ENCODE data around the gene SAXO2. TPM values are rescaled to one million over a fixed set of nuclear protein-coding genes. Genes with fewer than 3 reads are reported as not detected.
A peak's percentile ranks its signal among the peaks of the same experiment; 100 is the strongest.

SAXO2 gene
- total RNA-seq, 2 experiments from 2014 or later, result 11.1 to 14.9 TPM

DNA sequence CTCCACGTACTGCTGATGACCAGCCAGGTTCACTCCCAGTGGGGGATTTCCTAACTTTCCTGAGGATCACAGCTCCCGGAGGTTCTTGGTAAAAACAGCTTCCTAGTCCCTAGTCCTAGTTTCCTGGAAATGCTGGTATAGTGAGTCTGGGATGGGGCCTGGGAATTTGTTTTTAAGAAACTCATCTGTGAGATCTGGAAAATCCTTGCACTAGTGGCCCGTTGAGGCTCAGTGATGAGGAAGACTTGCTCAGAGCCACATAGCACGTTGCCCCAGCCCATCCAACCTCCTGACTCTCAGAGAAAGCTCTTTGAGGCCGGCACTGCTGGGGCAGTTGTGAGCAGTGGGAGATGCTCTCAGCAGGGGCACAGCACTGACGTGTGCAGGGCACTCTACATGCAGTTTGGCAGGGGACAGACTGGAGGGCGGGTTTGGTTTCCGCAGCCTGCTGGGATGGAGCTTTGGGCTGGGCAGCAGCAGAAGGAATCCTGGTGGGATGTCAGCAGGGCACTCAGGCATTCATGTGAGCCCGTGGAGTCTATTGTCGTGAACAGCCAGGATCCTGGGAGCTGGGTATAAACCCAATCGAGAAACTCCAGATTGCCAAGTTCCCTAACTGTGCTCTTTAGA is 31.6 kb downstream of the SAXO2 start:
- Histone ChIP-seq H3K4me1 (ENCODE audit: insufficient read depth, low read length) (peaks cover 16% of the 10 kb centered on the region), H3K27ac (ENCODE audit: low read depth in 1 of 2, low read length in 2 of 2) (no peak overlapping the region), H3K4me3 (ENCODE audit: low read length) (no peak overlapping the region), H3K27me3 (ENCODE audit: control insufficient read depth in 1 of 2, insufficient read depth in 2 of 2, low read length in 2 of 2) (no peaks in the 10 kb centered on the region), H3K9me3 (ENCODE audit: control insufficient read depth in 1 of 2, insufficient read depth in 1 of 2, low read length in 2 of 2) (no peaks in the 10 kb centered on the region), H3K36me3 (ENCODE audit: insufficient read depth, low read length) (no peaks in the 10 kb centered on the region)
- Mint-ChIP-seq H3K9me3 (peaks cover 6% of the 10 kb centered on the region), H3K4me1 (ENCODE audit: low read depth) (peaks cover 28% of the 10 kb centered on the region), H3K36me3 (ENCODE audit: low read depth) (no peaks in the 10 kb centered on the region), H3K27me3 (no peaks in the 10 kb centered on the region), H3K27ac (no peak overlapping the region), H3K4me3 (no peak overlapping the region)
- no peak for DNase-seq
- intact Hi-C loops (cut with DNase I, micrococcal nuclease), result no loop called here
- ATAC-seq (ENCODE audit: poor library complexity), result no peak
- POLR2A ChIA-PET, result no interaction called here
- CTCF ChIA-PET, result no interaction called here
- no peak for TF ChIP-seq CTCF (IDR thresholded peaks at IDR 0.05)

GRCh38 chr15:82297546-82297945 is 34.9 kb downstream of the SAXO2 start:
- ChIA-PET CTCF (no interaction called here), POLR2A (no interaction called here)
- H3K4me1 ChIP-seq (ENCODE audit: insufficient read depth, low read length), result peaks cover 20% of the 10 kb centered on the region

DNA sequence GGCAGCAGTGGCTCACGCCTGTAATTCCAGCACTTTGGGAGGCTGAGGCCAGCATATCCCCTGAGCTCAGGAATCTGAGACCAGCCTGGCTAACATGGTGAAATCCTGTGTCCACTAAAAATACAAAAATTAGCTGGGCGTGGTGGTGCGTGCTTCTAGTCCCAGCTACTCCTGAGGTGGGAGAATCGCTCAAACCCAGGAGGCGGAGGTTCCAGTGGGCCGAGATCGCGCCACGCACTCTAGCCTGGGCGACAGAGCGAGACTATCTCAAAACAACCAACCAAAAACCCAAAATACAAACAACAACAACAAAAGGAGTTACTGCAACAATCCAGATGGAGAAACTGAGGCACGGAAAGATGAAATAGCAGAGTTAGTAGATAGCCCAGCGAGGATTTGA is 35.4 kb downstream of the SAXO2 start:
- POLR2A ChIA-PET, result interaction anchor here (1.1 to 1.7 kb wide), 2 partner anchors 12 to 36 kb away, joined by 4 to 10 read pairs; partner anchors contain the start of genes EFL1 and SAXO2
- intact Hi-C loops (cut with DNase I, micrococcal nuclease), result no loop called here
- peak overlapping the region; percentile 27 for H3K4me3 Mint-ChIP-seq

More at GRCh38 chr15:82297546-82297945, 34.9 kb downstream of the SAXO2 start:
- ATAC-seq (ENCODE audit: poor library complexity) (no peak), DNase-seq (no peak)
- H3K9me3 Mint-ChIP-seq, result no peaks in the 10 kb centered on the region
- no peaks in the 10 kb centered on the region for H3K9me3 ChIP-seq (ENCODE audit: control insufficient read depth in 1 of 2, insufficient read depth in 1 of 2, low read length in 2 of 2)
- no peaks in the 10 kb centered on the region for H3K36me3 ChIP-seq (ENCODE audit: insufficient read depth, low read length)
- no peaks in the 10 kb centered on the region for H3K27me3 ChIP-seq (ENCODE audit: control insufficient read depth in 1 of 2, insufficient read depth in 2 of 2, low read length in 2 of 2)
- peaks cover 27% of the 10 kb centered on the region for H3K4me1 Mint-ChIP-seq (ENCODE audit: low read depth)
- intact Hi-C loops (cut with DNase I, micrococcal nuclease), result no loop called here
- no peak for TF ChIP-seq CTCF (IDR thresholded peaks at IDR 0.05)
- H3K36me3 Mint-ChIP-seq (ENCODE audit: low read depth), result no peaks in the 10 kb centered on the region
- H3K4me3 Mint-ChIP-seq, result no peak overlapping the region
- H3K27me3 Mint-ChIP-seq, result no peaks in the 10 kb centered on the region
- H3K4me3 ChIP-seq (ENCODE audit: low read length), result no peak overlapping the region
- H3K27ac ChIP-seq (ENCODE audit: low read depth in 1 of 2, low read length in 2 of 2), result no peak overlapping the region
- H3K27ac Mint-ChIP-seq, result peak overlapping the region; percentile 69

More for the DNA sequence above, 35.4 kb downstream of the SAXO2 start:
- TF ChIP-seq CTCF (IDR thresholded peaks at IDR 0.05), result no peak
- no peaks in the 10 kb centered on the region for H3K36me3 Mint-ChIP-seq (ENCODE audit: low read depth)
- CTCF ChIA-PET, result no interaction called here
- ATAC-seq (ENCODE audit: poor library complexity) (no peak), DNase-seq (no peak)
- Histone ChIP-seq H3K27ac (ENCODE audit: low read depth in 1 of 2, low read length in 2 of 2) (no peak overlapping the region), H3K9me3 (ENCODE audit: control insufficient read depth in 1 of 2, insufficient read depth in 1 of 2, low read length in 2 of 2) (no peaks in the 10 kb centered on the region), H3K27me3 (ENCODE audit: control insufficient read depth in 1 of 2, insufficient read depth in 2 of 2, low read length in 2 of 2) (no peaks in the 10 kb centered on the region), H3K4me1 (ENCODE audit: insufficient read depth, low read length) (peaks cover 20% of the 10 kb centered on the region), H3K36me3 (ENCODE audit: insufficient read depth, low read length) (no peaks in the 10 kb centered on the region), H3K4me3 (ENCODE audit: low read length) (peak overlapping the region; percentile 31)
- peak overlapping the region; percentile 69 for H3K27ac Mint-ChIP-seq
- no peaks in the 10 kb centered on the region for H3K27me3 Mint-ChIP-seq
- no peaks in the 10 kb centered on the region for H3K9me3 Mint-ChIP-seq
- H3K4me1 Mint-ChIP-seq (ENCODE audit: low read depth), result peaks cover 27% of the 10 kb centered on the region

Measured in CD4-positive, alpha-beta T cell (primary cell).